NCI-H2107 treated with DMSO at 0.1 percent for 48 hours (cell line): Measurements from ENCODE around the gene EXOC6.
A peak's percentile ranks its signal among the peaks of the same experiment; 100 is the strongest.
"Not testable (repeated sequence)": the region's sequence is repeated elsewhere in the genome, so short reads cannot be mapped to it uniquely, and the experiment has no call there.

Experiments
- DNase-seq: peaks from one replicate; lab custom pipeline; 2025; ENCODE audit not compliant: unreplicated experiment; lab: John Stamatoyannopoulos, UW

Gene EXOC6

DNA sequence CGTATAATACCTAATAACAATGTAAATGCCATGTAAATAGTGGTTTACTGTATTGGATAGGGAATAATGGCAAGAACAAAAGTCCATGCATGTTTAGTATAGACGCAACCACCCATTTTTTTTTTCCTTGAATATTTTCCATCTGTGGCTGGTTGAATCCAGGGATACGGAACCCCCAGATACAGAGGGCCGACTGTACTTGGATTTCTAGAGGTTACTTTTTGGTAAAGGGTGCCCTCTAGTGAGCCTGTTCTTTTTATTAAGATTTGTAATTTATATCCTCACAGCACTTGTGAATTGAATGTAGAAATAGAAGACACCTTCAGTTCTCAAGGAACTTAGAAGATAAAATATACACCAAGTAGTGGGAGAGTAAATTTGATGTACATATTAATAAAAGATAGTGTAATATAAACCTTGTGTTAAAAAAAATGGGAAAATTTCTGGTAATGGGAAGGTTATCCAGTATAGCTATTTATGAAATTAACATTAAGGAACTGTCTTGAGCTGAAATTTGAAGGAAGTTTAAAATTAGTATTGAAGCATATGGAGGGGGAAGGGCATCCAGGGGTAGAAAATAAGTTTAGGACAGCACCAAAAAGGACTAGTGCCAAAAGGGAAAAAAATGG is 32.0 kb downstream of the EXOC6 start:
- DNase-seq, result peak; percentile 21

DNA sequence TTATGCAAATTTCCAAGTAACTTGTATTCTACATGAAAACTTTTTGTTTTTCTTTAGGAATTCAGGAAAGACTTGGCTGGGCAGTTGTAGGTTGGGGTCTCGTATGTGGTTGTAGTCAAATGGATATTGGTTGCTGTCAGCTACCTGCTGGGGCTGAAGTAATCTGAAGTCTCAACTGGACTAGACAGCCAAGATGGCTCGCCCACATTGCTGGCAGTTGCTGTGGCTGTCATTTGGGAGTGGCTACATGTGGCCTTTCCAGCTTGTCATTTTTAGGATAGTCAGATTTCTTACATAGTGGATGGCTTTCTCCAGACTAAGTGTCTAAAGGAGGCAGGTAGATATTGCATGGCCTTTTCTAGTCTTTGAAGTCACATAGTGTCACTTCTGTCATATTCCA is 32.6 kb downstream of the EXOC6 start:
- no peak for DNase-seq

GRCh38 chr10:92886334-92886961 is 38.1 kb downstream of the EXOC6 start:
- DNase-seq, result no peak

- DNase-seq, result no peak
Measured at GRCh38 chr10:92890471-92890870, 42.2 kb downstream of the EXOC6 start.

- DNase-seq, result no peak
Measured at GRCh38 chr10:92891885-92892690, 43.8 kb downstream of the EXOC6 start.

DNA sequence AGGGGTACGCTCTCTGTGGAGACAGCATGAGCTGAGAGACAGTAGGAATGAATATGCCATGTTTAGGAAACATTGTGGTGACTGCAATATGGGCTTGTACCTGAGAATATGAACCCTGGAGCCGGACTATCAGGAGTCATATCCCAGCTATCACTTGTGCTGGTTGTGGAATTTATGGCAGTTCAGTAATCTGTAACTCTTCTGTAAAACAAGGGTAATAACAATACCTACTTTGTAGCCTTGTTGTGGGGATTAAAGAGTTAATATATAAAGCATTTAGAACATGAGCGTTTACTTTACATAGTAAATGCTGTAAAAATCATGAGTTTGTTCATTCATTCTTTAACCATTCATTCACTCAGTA is 44.4 kb downstream of the EXOC6 start:
- DNase-seq, result no peak

DNA sequence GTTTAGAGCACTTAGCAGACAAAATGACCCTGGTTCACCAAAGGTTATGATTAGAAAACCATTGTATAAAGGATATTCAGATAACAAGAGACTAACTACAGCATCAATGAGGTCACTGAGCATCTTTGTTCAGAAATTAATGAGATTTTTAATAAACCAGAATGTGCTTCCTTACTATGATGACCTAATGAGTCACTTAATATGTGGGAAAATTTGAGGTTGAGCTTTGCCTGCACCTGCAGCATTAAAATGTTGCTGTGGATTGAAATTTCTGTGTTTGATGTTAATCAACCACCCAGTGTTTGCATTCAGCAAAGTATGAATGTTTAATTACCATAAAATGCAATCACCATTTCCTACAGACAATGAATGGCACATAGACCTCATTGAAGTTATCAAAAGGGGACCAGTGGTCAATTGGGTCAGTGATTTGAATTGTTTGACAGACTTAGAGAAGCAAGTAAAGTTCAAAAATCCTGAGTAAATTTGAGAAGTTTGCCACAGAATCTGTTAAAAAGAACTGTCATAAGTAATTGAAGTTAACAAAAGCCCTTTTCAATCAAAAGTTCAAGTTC is 45.8 kb downstream of the EXOC6 start:
- no peak for DNase-seq

DNA sequence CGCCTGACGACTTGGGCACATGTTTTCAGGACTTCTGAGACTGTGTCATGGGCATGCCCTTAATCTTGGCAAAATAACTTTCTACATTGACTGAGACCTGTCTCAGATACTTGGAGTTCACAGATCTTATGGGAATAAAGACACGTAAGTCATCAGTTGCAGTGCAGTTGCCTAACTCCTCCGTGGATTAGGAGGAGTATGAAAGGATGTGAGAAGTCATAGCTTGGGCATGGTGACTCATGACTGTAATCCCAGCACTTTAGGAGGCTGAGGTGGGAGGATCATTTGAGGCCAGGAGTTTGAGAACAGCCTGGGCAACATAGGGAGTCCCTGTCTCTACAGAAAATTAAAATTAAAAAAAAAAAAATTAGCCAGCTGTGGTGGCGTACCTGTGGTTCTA is 49.6 kb downstream of the EXOC6 start:
- DNase-seq, result no peak

GRCh38 chr10:92901819-92902251 is 53.5 kb downstream of the EXOC6 start:
- no peak for DNase-seq

- no peak for DNase-seq
Measured at GRCh38 chr10:92903633-92904032, 55.3 kb downstream of the EXOC6 start.

DNA sequence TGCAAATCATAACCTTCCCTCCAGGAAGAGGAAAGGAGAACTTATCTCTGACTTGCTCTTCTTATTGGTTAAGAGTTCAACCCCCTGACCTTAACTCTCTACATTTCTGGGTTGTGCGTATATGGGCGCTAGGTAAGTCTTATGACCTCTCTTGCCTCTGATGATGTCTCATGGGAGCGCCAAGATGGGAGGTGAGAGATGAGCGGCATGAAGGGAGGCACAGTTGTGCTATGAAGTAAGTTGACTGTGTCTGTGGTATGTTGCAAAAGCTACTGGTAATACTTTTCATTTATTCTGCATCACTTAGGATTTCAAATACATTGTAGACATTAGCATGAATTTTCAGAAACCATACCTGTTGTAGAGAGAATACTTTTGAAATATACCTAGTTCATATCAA is 59.0 kb downstream of the EXOC6 start:
- DNase-seq, result no peak

- DNase-seq, result not testable (repeated sequence)
Measured at GRCh38 chr10:92912631-92913030, 64.3 kb downstream of the EXOC6 start.

DNA sequence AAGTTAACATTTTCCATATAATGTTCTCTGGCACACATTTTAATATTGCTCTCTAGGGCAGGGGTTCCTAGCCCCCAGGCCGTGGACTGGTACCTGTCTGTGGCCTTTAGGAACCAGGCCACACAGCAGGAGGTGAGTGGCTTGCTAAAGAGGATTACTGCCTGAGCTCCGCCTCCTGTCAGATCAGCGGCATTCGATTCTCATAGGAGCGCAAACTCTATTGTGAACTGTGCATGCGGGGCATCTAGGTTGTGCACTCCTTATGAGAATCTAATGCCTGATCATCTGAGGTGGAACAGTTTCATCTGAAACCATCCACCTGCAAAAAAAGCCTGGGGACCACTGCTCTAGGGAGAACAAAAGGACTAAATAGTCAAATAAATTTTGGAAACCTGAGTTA is 65.7 kb downstream of the EXOC6 start:
- no peak for DNase-seq

- DNase-seq, result peak; percentile 42
Measured at GRCh38 chr10:92914478-92915325, 66.4 kb downstream of the EXOC6 start.

DNA sequence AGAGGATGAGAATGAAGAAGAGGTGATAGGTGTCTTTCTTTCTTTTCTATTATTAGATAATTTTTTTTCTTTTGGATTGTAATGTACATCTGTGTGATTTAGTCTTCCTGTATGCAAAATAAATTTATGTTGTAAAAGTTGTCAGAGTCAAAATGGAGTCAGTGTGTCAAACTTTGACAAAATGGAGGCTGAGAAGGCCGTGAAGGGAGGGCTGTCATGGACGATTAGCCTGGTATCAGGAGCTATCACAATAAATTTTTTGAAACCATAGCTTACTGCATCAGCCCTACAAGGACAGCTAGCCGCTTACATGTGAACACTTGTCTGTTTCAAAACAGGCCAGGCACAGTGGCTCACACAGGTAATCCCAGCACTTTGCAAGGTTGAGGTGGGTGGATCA is 67.6 kb downstream of the EXOC6 start:
- DNase-seq, result no peak

- no peak for DNase-seq
Measured at GRCh38 chr10:92916433-92916832, 68.1 kb downstream of the EXOC6 start.

- no peak for DNase-seq
Measured at GRCh38 chr10:92918603-92919002, 70.3 kb downstream of the EXOC6 start.

DNA sequence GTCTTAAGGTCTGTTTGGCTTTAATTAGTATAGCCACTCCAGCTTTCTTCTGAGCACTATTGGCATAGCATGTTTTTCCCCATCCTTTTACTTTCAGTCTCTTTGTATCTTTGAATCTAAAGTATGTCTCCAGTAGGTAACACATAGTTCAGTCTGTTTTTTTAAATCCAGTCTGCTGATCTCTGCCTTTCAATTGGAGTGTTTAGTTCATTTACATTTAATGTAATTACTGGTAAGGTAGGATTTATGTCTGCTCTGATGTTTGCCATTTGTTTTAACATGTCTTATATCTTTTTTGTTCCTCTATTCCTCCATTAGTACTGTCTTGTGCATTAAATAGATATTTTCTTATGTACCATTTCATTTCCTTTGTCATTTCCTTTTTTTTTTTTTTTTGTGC is 72.5 kb downstream of the EXOC6 start:
- DNase-seq, result no peak

DNA sequence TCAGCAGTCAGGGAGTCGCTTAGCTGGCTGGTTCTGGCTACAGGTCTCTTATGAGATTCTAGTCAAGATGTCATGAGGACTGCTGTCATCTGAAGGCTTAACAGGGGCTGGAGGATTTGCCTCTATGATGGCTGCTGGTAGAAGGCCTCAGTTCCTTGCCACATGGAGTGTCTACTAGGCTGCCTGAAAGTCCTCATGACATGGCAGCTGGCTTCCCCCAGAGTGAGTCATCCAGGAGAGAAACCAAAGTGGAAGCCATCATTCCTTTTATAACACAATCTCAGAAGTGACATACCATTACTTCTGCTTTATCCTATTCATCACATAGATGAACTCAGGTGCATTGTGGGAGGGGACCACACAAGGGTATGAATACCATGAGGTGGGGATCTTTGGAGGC is 75.1 kb downstream of the EXOC6 start:
- DNase-seq, result no peak

- no peak for DNase-seq
Measured at GRCh38 chr10:92929896-92930295, 81.6 kb downstream of the EXOC6 start.

GRCh38 chr10:92931597-92931996 is 83.3 kb downstream of the EXOC6 start:
- DNase-seq, result no peak
